Body of pancreas (tissue), 4 donors: ENCODE measurements around the gene HOXA10.

Experiments used
- POLR2A ChIP-seq, 3 donors: fragments of 450-650 bp; IDR thresholded peaks; one replicate each; pipeline ENCODE4 v1.6.1; 2016; ENCODE audit warnings: antibody characterized with exemption in 3 of 3, mild to moderate bottlenecking in 2 of 3
- TF ChIP-seq, protein P1 (sequence below), 7 experiments: fragments of 450-650 bp in 4 of 7; fragments of 200-600 bp in 3 of 7; sonication (generic) in 3 of 7; IDR thresholded peaks; one replicate each; pipeline ENCODE4 v1.5.1; 2016 to 2019; ENCODE audit warnings: antibody characterized with exemption in 7 of 7

DNA sequence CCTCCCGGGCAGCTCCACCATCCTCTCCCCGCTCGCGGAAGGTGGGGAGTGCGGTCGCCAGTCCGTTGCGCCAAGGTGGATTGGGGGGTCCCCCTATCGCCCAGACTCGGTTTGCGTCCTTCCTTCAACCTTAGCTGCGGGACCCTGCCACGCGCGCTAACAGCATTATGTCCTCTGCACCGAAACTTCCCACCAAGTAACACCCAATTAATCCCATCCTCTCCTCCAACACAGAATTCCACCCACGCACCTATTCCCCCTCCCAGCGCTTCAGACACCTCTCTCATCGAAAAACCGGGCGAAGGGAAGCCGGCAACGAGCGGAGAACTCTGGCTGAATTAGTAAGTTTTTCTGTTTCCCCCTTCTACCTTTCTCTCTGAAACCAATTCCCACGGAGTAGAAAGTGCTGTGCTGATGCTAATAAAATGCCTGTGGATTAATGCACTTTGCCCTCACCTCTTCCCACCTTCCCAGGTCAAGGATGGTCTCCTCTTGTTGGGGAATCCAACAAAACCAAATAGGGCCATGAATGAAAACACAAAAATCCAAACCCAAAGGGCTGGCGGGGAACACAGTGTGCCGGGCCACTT is 22.7 kb downstream of the HOXA10 start:
- TF ChIP-seq, protein P1, sequence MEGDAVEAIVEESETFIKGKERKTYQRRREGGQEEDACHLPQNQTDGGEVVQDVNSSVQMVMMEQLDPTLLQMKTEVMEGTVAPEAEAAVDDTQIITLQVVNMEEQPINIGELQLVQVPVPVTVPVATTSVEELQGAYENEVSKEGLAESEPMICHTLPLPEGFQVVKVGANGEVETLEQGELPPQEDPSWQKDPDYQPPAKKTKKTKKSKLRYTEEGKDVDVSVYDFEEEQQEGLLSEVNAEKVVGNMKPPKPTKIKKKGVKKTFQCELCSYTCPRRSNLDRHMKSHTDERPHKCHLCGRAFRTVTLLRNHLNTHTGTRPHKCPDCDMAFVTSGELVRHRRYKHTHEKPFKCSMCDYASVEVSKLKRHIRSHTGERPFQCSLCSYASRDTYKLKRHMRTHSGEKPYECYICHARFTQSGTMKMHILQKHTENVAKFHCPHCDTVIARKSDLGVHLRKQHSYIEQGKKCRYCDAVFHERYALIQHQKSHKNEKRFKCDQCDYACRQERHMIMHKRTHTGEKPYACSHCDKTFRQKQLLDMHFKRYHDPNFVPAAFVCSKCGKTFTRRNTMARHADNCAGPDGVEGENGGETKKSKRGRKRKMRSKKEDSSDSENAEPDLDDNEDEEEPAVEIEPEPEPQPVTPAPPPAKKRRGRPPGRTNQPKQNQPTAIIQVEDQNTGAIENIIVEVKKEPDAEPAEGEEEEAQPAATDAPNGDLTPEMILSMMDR (IDR thresholded peaks at IDR 0.05): no peak
- no peak for TF ChIP-seq POLR2A (IDR thresholded peaks at IDR 0.05)
